NCI-H748 (cell line): ENCODE results near the gene ATG7.
"Not testable (repeated sequence)": the region's sequence is repeated elsewhere in the genome, so short reads cannot be mapped to it uniquely, and the experiment has no call there.

ENCODE experiments used
- DNase-seq: peaks from one replicate; lab custom pipeline; 2025; ENCODE audit not compliant: unreplicated experiment; lab: John Stamatoyannopoulos, UW

ATG7 gene

DNA sequence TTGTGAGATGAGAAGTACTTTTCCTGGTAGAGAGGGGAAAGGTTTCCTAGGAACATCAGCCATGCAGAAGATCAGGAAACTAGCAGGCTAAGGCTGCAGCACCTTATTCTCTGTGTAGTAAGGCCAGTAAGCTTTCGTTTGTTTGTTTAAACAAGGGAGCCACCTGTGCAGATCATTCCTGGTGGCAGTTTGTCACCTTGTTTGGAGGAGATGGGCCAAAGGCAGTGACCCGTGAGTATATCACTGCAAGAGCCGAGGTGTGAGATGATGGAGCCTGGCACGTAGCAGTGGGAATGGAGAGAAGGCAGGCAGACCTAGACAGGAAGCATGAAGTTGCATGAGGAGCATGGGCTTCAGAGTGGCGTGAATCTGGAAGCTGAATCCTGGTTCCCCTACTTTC is 19.6 kb downstream of the ATG7 start:
- peak; percentile 56 for DNase-seq

DNA sequence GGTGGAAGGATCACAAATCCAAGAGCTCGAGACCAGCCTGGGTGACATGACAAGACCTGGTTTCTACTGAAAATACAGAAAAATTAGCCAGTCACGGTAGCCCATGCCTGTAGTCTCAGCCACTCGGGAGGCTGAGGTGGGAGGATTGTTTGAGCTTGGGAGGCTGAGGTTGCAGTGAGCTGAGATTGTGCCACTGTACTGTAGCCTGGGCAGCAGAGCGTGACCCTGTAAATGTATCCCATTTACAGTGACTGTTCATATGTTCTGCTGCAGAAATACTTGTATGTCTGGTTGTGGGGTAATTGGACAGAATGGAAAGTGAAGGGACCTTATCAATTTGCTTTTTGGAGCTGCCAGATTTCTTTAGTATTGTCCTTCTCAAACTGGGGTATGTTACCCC is 24.9 kb downstream of the ATG7 start:
- DNase-seq = no peak

DNA sequence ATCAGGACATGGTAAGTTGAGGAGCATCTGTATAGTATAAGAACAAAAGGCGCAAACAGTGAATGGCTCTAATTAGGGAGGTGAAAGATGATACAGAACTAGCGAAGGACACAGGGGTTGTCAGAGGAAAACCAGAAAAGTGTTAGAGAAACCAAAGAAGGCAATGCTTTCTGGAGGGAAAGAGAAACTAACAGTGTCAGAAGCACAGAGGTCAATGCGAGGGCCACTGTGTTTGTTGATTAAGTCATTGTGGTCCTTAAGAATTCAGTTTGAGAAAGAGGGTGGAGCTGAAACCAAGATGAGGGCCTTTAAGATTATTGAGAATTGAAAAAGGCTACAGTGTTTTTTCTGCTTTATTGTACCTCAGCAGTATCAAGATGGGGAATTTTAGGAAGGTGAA is 28.8 kb downstream of the ATG7 start:
- DNase-seq = no peak

DNA sequence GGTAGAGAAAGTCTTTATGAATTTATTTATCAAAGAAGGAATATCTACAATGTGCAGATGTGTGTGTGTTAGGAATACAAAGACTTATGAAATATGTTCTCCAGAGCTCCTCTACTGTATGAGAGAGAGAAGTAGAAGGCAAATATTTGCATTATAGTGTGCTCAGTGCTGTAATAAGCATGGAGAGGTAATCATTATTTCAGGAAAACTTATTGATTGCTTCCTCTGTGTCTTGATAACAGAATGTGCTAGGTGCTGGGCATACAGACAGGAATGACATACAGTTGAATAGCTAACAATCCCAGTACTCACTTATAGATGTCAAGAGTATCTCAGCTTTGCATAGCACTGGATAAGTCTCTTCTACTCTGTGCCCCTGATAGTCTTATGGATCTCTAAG is 30.2 kb downstream of the ATG7 start:
- no peak for DNase-seq

DNA sequence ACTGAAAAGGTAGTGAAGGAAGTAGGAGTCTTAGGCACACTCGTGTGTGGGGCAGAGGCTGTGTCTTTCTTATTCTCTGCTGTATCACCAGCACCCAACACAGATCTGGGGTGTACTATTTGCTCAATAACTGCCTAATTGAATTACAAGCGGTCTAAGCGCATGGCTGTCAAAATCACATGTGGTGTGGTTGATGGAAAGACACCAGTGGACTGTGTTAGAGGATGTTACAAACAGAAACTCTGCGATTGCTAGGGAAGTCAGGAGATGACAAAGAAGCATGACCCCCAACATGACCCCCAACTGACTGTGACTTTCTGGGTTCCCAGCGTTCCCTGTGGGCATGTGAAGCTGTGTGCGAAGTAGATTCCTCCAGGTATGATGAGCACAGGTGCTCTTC is 32.0 kb downstream of the ATG7 start:
- DNase-seq = no peak

DNA sequence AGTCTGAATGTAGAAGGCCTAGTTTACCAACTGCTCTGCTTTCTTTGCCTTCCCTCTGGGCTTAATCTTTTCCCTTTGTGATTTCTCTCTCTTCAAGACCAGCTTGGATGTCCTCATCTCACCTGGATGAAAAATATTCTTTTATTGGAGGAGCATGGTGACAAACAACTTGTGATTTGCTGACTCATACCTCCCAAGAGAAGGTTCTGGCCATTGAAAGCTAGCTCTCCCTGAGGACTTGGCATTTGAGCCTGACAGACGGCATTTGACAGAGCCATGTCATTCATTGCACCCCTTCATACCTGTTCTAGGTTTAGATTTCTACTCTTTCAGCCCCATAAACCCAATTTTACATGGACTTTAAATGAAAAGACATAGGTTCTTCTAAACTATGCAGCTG is 33.3 kb downstream of the ATG7 start:
- no peak for DNase-seq

DNA sequence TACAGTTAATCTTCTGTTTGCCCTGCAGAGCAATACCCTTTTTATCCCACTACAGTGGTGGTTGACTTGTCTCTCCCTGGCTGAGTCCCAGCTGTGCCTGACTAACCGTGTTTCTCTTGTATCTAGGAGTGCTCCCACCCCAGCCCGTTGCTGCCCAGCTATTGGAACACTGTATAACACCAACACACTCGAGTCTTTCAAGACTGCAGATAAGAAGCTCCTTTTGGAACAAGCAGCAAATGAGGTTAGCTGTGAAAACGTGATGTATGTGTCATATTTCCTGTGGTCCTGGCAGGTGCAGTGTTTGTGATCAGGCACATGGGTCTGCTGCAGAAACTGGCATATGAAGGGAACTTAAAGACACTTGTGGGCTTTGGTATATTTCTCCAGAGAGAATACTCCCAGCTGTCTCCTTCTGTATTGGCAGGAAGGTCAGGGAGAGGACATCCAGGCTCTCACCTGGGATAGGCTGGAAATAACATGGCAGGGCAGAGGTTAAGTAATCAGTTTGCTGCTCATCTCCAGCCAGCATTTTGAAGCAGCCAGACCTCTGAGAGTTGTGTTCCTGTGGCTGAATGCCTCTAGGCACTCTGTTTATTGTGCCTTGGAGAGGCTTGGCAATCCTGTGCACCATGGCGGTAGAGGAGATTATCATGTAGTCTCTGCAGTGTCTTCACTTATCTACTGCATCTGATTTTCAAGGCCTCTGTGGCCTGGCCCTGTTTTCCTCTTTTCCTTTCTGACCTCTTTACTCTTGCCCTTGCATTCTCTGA is 34.8 kb downstream of the ATG7 start:
- no peak for DNase-seq

DNA sequence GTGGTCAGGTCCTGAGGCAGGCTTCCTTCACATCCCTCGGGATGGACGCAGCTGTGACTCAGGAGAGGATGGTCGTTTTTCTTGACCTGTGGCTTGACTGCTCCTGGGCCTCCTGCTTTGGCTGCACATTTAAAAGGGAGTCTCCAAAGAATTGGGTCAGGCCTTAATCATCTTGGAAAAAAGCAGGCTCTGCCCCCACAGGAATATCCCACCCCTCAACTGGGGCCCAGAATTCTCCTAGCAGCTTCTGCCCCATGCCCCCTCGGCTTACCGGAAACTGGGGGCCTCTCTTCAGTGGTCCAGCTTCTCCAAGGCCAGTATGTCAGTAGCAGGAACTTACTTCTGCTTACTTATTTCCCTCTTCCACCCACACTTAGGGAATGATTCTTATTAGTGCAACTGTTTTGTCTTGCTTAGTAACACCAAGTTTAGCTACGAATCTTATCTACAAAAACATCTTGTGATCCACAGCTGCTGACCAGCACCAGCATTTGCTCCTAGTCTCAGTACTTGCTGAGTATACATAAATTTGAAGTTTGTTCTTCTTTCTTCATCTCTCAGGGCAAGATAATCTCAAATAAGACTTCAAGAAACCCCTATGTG is 35.7 kb downstream of the ATG7 start:
- no peak for DNase-seq

DNA sequence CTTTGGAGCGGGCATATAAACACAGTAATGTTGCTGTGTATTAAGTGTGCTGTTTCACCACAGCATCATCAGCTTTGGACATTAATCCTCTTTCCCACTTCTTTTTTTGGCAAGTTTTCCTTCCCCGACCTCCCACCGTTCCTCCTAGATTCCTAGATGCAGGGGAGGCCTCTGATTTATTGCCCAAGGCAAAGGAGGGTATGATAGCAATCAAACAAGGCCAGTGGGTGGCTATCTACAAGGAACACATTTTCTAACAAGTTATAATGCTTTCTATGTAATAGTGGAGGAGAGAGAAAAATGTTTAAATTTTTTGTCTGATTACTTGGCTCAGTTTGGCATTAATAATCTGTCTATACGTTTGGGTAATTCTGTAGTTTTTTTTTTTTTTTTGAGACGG is 38.1 kb downstream of the ATG7 start:
- no peak for DNase-seq

DNA sequence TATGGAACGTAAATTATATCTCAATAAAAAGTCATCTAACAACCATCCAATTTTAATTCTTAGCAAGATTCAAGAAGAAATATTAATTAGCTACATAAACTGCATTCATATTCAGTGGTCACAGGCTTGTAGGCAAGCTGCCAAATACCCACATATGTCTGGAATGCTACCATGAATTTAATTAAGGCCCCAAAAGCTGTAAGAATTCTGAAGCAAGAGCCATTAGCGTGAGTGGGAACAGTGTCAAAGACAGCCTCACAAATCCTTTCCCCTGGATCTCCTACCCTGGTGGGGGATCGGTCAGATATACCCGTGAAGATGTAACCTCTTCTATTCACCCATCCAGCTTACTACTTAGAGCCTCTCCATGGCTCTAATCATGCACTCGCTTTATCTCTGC is 40.0 kb downstream of the ATG7 start:
- DNase-seq = no peak

DNA sequence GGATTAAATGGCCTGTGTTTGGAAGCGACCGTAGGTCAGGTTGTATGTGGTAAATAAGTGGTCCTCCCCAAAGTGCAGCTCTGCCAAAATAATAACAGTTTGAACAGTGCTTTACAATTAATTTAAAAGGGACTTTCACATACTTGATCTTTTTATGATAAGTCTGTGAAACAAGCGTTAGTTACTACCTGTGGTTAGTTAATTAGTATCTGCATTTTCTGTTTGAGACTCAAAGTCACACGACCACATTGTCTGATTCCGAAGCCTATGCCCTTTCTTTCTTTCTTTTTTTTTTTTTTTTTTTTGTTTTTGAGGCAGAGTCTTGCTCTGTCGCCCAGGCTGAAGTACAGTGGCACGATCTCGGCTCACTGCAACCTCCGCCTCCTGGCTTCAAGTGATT is 45.1 kb downstream of the ATG7 start:
- DNase-seq = no peak

DNA sequence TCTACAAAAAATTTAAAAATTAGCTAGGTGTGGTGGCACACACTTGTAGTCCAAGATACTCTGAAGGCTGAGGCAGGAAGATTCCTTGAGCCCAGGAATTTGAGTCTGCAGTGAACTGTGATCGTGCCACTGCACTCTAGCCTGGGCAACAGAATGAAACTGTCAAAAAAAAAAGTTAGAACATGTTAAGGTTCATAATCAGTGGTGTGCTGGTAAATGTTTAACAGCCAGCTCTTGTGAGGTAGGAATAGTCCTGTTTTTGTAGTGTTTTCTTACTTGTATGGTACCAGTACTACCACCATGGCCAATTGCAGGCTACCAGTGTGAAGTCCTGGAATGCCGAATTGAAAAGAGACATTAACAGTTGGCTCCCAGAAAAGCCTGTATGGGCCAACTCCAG is 50.7 kb downstream of the ATG7 start:
- DNase-seq = no peak

DNA sequence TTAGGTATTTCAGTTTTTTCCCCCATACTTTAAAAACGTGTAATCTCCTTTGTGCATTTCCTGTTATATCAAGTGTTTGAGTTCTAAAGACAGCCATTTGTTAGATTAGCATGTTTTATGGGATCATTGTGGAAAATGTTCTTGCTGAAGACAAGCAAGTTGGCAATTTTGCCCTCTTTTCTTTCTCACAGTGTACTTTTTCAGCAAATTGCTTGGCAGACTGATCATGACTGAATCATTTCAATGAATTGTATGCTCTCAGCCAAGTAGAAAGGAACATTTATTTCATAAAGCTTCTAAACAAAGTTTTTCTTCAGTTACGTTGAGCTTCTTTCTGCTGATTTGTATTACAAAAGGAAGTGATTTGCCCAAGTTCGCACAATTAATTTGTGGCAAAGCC is 51.6 kb downstream of the ATG7 start:
- DNase-seq = no peak

DNA sequence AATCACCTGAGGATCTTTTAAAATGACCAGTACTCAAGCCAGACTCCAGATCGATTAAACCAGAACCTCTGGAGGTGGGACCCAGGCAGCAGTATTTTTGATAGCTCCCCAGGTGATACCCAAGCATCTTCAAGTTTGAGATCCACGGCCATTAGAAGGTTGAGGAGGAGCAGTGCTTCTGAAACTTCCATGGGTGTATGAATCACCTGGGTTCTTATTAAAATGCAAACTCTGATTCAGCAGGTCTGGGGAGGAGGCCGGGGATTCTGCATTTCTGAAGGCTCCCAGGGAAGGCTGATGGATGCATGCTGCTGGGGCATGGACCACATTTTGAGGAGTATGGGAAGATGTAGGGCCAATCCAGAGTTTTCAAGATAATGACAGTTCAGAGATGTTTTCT is 55.4 kb downstream of the ATG7 start:
- DNase-seq = no peak

DNA sequence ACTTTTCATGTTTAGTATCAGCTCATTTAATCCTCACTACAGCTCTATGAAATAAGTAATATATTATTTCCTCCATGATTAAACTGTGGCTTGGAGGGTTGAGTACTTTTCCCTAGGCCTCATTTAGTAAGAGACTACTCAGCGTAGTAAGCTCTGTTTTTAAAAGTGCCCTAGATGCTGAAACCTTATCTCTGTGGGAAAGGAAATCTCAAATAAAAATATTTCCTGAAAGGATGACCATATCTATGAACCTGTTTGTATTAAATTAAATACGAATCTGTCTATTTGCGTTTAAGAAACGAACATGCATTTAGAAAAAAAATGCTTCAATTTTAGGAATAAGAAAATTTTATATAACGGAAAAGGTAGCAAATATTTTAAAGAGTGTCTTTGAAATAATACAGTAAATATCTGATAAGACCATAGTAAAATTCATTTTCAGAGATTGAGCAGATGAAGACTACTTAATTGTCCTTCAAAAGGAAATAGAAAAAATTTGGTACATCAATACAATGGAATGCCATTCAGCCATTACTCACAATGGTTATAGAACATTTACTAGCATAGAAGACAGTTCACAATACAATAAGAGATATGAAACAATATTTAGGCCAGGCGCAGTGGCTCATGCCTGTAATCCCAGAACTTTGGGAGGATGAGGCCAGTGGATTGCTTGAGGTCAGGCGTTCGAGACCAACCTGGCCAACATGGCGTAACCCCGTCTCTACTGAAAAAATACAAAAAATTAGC is 56.2 kb downstream of the ATG7 start:
- DNase-seq = no peak

DNA sequence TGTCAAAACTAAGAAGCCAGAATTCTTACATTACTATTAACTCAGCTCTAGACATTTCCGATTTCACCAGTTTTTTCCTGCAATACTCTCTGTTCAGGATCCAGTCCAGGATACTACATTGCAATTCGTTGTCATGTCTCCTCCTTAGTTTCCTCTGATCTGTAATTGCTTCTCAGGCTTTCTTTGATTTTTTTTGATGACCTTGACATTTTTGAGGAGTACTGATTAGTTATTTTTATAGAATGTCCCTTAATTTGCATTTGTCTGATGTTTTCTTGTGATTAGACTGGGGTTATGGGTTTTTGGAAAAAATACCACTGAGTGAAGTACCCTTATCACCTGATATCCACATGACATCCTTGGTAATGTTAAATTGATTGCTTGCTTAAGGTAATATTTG is 57.6 kb downstream of the ATG7 start:
- no peak for DNase-seq

DNA sequence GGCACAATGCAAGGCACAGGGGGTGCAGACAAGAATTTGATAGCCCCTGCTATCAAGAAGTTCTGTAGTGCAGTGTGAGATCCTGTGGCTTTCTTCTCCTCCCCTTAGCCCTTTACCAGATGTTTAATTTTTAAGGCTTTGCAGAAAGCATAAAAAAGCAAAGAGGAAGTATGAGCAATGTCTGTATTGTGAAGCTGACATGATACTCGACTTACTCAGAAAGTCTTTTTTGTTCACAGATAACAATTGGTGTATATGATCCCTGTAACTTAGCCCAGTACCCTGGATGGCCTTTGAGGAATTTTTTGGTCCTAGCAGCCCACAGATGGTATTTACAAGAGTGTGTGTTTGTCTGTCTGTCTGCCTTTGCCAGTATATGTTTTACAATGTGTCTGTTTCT is 58.9 kb downstream of the ATG7 start:
- no peak for DNase-seq

DNA sequence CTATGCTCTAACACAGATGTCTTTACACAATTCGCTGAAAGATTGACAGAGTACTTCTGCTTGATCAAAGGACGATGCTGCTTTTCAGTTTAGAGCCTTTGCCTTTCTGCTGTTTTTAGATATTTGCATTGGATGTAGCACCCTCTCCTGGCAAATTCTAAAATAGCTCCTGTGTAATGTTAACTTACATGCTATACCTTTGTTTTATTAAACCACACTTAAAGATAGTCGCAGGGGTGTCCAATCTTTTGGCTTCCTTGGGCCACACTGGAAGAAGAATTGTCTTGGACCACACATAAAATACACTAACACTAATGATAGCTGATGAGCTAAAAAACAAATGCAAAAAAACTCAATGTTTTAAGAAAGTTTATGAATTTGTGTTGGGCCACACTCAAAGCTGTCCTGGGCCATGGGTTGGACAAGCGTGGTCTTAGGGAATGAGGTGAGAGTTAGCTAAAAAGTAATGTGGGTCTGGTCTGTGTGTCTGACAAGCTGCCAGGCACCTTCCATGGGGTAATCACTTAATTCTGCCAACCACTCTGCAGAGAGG is 62.9 kb downstream of the ATG7 start:
- DNase-seq = peak; percentile 56

DNA sequence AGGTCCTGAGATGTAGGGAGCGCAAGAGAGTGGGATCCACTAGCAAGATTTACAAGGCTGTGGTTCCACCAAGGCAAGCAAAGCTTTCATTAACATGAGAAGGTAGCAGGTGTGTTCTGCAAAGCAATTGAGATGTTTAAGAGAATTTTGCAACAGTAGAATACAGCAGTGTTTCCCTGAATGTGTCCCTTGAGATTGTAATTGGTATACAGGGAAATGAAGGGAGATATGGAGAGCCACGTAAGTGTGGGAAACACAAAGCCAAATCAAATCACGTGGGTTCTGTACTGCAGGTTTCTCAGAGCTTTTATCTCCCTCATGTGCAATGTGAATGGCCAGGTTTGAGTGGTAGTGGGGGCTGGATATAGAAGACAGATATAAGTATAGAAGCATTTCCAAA is 67.3 kb downstream of the ATG7 start:
- no peak for DNase-seq

DNA sequence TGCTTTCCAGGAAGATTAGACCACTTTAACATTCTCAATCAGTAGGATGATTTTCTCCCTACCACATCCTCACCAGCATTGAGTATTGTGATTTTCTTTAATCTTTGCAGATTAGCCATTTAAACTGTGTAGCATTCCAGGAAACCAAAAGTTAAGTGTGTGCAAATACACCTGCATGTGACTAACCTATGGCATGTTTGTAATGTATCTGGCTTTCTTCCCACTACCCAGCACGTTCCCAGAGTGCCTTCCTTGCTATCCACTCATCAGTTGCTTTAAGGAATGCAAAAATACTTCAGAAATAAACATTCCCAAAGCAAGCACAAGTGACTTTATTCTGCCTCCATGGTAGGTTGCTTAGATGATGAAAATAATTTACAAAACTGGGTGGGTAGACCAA is 74.2 kb downstream of the ATG7 start:
- DNase-seq = no peak

DNA sequence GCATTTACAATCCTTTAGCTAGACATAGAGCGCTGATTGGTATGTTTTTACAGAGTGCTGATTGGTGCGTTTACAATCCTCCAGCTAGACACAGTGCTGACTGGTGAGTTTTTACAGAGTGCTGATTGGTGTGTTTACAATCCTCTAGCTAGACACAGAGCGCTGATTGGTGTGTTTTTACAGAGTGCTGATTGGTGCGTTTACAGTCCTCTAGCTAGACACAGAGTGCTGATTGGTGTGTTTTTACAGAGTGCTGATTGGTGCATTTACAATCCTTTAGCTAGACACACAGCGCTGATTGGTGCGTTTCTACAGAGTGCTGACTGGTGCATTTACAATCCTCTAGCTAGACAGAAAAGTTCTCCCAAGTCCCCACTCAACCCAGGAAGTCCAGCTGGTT is 76.7 kb downstream of the ATG7 start:
- DNase-seq = not testable (repeated sequence)

DNA sequence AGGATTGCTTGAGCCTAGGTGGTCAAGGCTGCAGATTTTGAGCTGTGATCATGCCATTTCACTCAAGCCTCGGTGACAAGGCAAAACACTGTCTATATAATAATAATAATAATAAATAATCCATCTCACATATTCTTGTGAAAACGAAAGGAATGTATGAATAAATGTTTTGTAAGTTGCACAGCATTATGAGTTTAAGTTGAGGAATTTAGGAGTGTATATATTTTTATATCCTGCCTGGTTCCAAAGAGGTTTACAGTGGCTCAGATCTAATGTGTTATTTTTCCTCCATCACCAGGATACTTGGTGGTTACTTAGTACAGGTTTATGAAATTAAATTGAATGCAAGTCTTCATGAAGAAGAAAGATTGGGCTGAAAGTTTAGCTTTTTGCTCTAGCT is 77.2 kb downstream of the ATG7 start:
- DNase-seq = no peak
